HS-5 (cell line): ENCODE data around the gene TTC4.

Experiments used
- DNase-seq: peaks from one replicate; pipeline ENCODE4 v3.0.0-alpha.2; 2012; ENCODE audit warnings: low read depth

TTC4 gene

GRCh38 chr1:54705153-54705552 lies 10.5 kb upstream of the TTC4 start:
- no peak for DNase-seq

- no peak for DNase-seq
These were observed 9.2 kb upstream of the TTC4 start for GRCh38 chr1:54706419-54706818.

GRCh38 chr1:54708385-54708784 lies 7.3 kb upstream of the TTC4 start:
- no peak for DNase-seq

GRCh38 chr1:54709547-54710292 lies 5.9 kb upstream of the TTC4 start:
- no peak for DNase-seq

GRCh38 chr1:54710434-54710833 lies 5.2 kb upstream of the TTC4 start:
- DNase-seq, result no peak

GRCh38 chr1:54710841-54711240 lies 4.8 kb upstream of the TTC4 start:
- DNase-seq, result no peak

- no peak for DNase-seq
These were observed 4.1 kb upstream of the TTC4 start for GRCh38 chr1:54711536-54711935.

GRCh38 chr1:54714881-54715492 lies 674 bp upstream of the TTC4 start:
- no peak for DNase-seq

- DNase-seq, result peak; percentile 59
These were observed 812 bp downstream of the TTC4 start for GRCh38 chr1:54716299-54717047.

- DNase-seq, result no peak
These were observed 6.1 kb downstream of the TTC4 start for GRCh38 chr1:54721719-54722118.

- no peak for DNase-seq
These were observed 8.3 kb downstream of the TTC4 start for GRCh38 chr1:54723985-54724384.

- no peak for DNase-seq
These were observed 9.1 kb downstream of the TTC4 start for GRCh38 chr1:54724771-54725170.

- DNase-seq, result no peak
These were observed 12.4 kb downstream of the TTC4 start for GRCh38 chr1:54728027-54728426.

- DNase-seq, result no peak
These were observed 21.0 kb downstream of the TTC4 start for GRCh38 chr1:54736685-54737084.

GRCh38 chr1:54738244-54738643 lies 22.6 kb downstream of the TTC4 start:
- DNase-seq, result no peak

GRCh38 chr1:54741531-54741930 lies 25.9 kb downstream of the TTC4 start:
- DNase-seq, result no peak

- DNase-seq, result no peak
These were observed 26.6 kb downstream of the TTC4 start for GRCh38 chr1:54742282-54742681.

GRCh38 chr1:54743416-54744226 lies 28.0 kb downstream of the TTC4 start:
- no peak for DNase-seq

- no peak for DNase-seq
These were observed 29.0 kb downstream of the TTC4 start for GRCh38 chr1:54744696-54745095.

GRCh38 chr1:54745274-54745673 lies 29.6 kb downstream of the TTC4 start:
- DNase-seq, result no peak

- DNase-seq, result no peak
These were observed 30.2 kb downstream of the TTC4 start for GRCh38 chr1:54745864-54746263.

- DNase-seq, result no peak
These were observed 32.6 kb downstream of the TTC4 start for GRCh38 chr1:54748094-54748835.
